Esophagus squamous epithelium (tissue), 4 donors: Measurements from ENCODE around the gene LRBA.

ENCODE experiments used
- CTCF ChIP-seq, 6 experiments: fragments of 450-650 bp in 4 of 6; fragments of 200-600 bp in 2 of 6; sonication (generic) in 2 of 6; IDR thresholded peaks; one replicate each; pipeline ENCODE4 v1.5.1; 2016 to 2019; ENCODE audit warnings: antibody characterized with exemption in 6 of 6, mild to moderate bottlenecking in 4 of 6, moderate library complexity in 4 of 6
- POLR2A ChIP-seq, 4 donors: fragments of 450-650 bp; IDR thresholded peaks; one replicate each; pipeline ENCODE4 v1.6.1; 2017; ENCODE audit warnings: antibody characterized with exemption in 4 of 4, mild to moderate bottlenecking in 4 of 4, moderate library complexity in 3 of 4

GRCh38 chr4:150236626-150237025 is 778.5 kb downstream of the LRBA start:
- TF ChIP-seq CTCF (IDR thresholded peaks at IDR 0.05) (no peak), POLR2A (IDR thresholded peaks at IDR 0.05) (no peak)
